GM19193 (cell line): Measurements from ENCODE around the gene SMCR8.

Experiments
- POLR2A ChIP-seq: IDR thresholded peaks from 4 replicates; pipeline ENCODE4 v1.6.1; 2011; ENCODE audit not compliant: insufficient read depth, insufficient read length; ENCODE audit errors: extremely low read depth

Gene SMCR8

DNA sequence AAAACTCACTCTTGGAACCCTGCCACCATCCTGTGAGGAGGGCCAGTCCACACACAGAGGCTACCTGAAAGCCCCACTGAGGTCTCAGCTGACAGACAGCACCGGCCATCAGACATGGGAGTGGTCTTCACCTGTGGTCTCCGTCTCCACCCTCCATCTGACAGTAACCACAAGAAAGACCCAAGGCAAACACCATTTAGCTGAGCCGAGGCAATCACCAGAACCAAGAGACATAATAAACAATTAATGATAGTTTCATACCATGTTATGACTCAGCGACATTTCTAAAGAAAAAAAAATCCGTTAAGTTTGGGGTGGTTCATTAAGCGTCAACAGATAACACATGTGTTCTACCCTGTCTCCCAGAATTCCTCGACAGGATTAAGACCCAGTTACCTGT is 56.4 kb downstream of the SMCR8 start:
- TF ChIP-seq POLR2A = no peak

DNA sequence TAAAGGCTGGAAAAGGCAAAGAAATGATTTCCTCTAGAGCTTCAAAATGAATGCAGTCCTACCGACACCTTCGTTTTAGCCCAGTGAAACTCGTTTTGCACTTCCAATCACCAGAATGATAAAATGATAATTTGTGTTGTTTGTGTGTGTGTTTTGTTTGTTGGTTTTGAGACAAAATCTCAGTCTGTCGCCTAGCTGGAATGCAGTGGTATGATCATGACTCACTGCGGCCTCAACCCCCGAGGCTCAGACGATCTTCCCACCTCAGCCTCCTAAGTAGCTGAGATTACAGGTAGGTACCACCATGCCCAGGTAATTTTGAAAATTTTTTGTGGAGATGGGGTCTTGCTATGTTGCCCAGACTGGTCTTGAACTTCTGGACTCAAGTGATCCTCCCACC is 59.1 kb downstream of the SMCR8 start:
- TF ChIP-seq POLR2A = no peak
